HFFc6 (cell line): ENCODE measurements around the gene AGXT. TPM values are rescaled to one million over a fixed set of nuclear protein-coding genes. Genes with fewer than 3 reads are reported as not detected.

Source experiments
- DNase-seq: peaks from one replicate; pipeline ENCODE4 v3.0.0-alpha.2; 2018
- H3K27ac Mint-ChIP-seq: 2 replicates; pipeline ENCODE4 v1.8.0; 2020; ENCODE audit warnings: mild to moderate bottlenecking, mixed read lengths
- H3K27me3 Mint-ChIP-seq: 2 replicates; pipeline ENCODE4 v1.8.0; 2021; ENCODE audit warnings: mild to moderate bottlenecking, moderate library complexity, mixed read lengths; ENCODE audit not compliant: insufficient read depth
- H3K36me3 Mint-ChIP-seq: 2 replicates; pipeline ENCODE4 v1.8.0; 2021; ENCODE audit warnings: low read depth, mixed read lengths
- H3K4me1 Mint-ChIP-seq: 2 replicates; pipeline ENCODE4 v1.8.0; 2020; ENCODE audit warnings: low read depth, mixed read lengths
- H3K4me3 Mint-ChIP-seq: 2 replicates; pipeline ENCODE4 v1.8.0; 2020; ENCODE audit warnings: mild to moderate bottlenecking, moderate library complexity, mixed read lengths
- H3K9me3 Mint-ChIP-seq: 2 replicates; pipeline ENCODE4 v1.8.0; 2020; ENCODE audit warnings: mild to moderate bottlenecking, mixed read lengths
- total RNA-seq, 6 experiments: library from RNA; stranded (reverse); fragmentation: NEBNext Ultra II Directional; extraction: Animal tissue kit (Norgen Biotek cat#: 25700); gene quantifications; 2 replicates in 1 of 6; 3 replicates in 5 of 6; pipeline ENCODE4 v1.2.3, GENCODE V29; 2021
- TF ChIP-seq, protein P1 (sequence below): fragments of 200-600 bp; sonication (generic); IDR thresholded peaks from 2 replicates; pipeline ENCODE4 v1.5.0; 2021; ENCODE audit warnings: antibody characterized with exemption, mild to moderate bottlenecking

Gene AGXT
- total RNA-seq, 6 experiments from 2014 or later: not detected

GRCh38 chr2:240869956-240870875, 1.6 kb downstream of the AGXT start:
- Mint-ChIP-seq H3K27me3 (peaks cover 41% of the 10 kb centered on the region), H3K9me3 (no peaks in the 10 kb centered on the region), H3K4me1 (no peaks in the 10 kb centered on the region), H3K4me3 (no peak overlapping the region), H3K27ac (no peak overlapping the region), H3K36me3 (no peaks in the 10 kb centered on the region)
- DNase-seq: no peak
- TF ChIP-seq, protein P1, sequence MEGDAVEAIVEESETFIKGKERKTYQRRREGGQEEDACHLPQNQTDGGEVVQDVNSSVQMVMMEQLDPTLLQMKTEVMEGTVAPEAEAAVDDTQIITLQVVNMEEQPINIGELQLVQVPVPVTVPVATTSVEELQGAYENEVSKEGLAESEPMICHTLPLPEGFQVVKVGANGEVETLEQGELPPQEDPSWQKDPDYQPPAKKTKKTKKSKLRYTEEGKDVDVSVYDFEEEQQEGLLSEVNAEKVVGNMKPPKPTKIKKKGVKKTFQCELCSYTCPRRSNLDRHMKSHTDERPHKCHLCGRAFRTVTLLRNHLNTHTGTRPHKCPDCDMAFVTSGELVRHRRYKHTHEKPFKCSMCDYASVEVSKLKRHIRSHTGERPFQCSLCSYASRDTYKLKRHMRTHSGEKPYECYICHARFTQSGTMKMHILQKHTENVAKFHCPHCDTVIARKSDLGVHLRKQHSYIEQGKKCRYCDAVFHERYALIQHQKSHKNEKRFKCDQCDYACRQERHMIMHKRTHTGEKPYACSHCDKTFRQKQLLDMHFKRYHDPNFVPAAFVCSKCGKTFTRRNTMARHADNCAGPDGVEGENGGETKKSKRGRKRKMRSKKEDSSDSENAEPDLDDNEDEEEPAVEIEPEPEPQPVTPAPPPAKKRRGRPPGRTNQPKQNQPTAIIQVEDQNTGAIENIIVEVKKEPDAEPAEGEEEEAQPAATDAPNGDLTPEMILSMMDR: no peak

- H3K27me3 Mint-ChIP-seq: peaks cover 33% of the 10 kb centered on the region
- no peak overlapping the region for H3K4me3 Mint-ChIP-seq
- DNase-seq: no peak
- TF ChIP-seq, protein P1: no peak
- no peaks in the 10 kb centered on the region for H3K4me1 Mint-ChIP-seq
- H3K9me3 Mint-ChIP-seq: no peaks in the 10 kb centered on the region
- H3K36me3 Mint-ChIP-seq: no peaks in the 10 kb centered on the region
- H3K27ac Mint-ChIP-seq: no peak overlapping the region
Measured at GRCh38 chr2:240871071-240871958, 2.7 kb downstream of the AGXT start.

DNA sequence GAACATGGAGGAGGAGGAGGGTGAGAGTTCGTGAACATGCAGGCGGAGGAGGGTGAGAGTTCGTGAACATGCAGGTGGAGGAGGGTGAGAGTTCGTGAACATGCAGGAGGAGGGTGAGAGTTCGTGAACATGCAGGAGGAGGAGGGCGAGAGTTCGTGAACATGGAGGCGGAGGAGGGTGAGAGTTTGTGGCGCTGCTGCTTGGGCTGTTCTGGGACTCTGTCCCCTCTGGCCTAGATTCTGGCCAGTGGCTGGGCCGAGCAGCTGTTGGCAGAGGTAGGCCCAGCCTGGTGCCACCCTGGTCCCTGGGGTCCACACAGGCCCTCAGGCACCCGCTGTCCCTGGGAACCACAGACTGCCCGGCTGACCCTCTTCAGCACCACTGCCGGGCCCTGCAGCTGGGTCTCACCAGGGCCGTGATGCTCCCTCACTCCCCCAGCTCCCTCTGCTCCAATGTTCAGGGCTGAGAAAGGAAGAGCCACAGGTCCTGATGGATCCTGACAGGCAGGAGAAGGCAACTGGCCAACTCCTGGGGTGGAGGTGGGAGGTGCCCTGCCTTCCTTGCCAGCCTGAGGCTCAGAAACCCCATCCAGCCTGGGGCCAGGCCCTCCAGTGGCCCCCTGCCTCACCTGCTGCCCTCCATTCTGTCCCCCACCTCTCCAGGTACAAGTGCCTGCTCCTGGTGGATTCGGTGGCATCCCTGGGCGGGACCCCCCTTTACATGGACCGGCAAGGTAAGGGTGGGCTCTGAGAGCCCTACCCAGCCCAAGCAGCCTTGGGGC, 3.9 kb downstream of the AGXT start:
- Mint-ChIP-seq H3K4me3 (no peak overlapping the region), H3K27ac (no peak overlapping the region), H3K9me3 (no peaks in the 10 kb centered on the region), H3K27me3 (peaks cover 24% of the 10 kb centered on the region), H3K36me3 (no peaks in the 10 kb centered on the region), H3K4me1 (no peaks in the 10 kb centered on the region)
- DNase-seq: no peak
- TF ChIP-seq, protein P1: no peak

DNA sequence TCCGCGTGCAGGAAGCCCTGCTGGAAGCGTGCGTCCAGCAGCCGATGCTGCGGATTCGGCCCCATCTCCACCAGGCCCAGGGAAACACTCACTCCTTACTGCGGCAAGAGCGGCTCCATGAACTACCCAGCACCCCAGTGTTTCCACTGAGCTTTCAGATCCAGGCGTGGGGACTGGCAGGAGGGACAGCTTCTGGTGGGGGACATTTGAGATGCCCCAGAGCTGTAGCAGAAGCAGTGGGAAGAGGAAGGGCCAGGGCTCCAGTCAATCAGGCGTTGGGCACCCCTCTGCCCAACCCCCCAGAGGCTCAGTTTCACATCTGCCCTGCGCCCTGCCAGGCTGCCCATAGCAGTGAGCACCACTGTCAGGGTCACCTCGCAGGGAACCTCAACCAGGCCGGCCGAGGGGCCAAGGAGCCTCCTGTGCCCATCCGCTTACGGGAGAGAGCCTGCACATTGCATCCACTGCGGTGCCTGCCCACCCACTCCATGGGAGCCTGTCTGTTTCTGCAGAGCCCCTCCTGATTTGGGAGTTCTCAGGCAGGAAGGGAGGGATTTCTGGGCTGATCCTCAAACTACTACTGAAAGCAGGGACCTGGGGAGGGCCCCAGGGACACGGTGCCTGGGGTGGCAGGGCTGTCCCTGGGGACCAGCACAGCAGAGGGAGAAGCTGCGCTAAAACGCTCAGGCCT, 4.6 kb downstream of the AGXT start:
- Mint-ChIP-seq H3K4me1 (no peaks in the 10 kb centered on the region), H3K36me3 (no peaks in the 10 kb centered on the region), H3K9me3 (no peaks in the 10 kb centered on the region), H3K27me3 (peaks cover 18% of the 10 kb centered on the region), H3K4me3 (no peak overlapping the region), H3K27ac (no peak overlapping the region)
- DNase-seq: no peak
- TF ChIP-seq, protein P1: no peak
